Kidney (tissue), 14 donors: ENCODE data around the gene VPS35. TPM values are rescaled to one million over a fixed set of nuclear protein-coding genes. Genes with fewer than 3 reads are reported as not detected.
"Not testable (repeated sequence)": the region's sequence is repeated elsewhere in the genome, so short reads cannot be mapped to it uniquely, and the experiment has no call there.

Source experiments
- DNase-seq, 5 donors: peaks; one replicate each; pipeline ENCODE4 v3.0.0-alpha.2; 2013 to 2020
- FAIRE-seq: peaks from 2 replicates; lab custom pipeline; 2012; peaks lifted over from hg19 to GRCh38; lab: Jason Lieb, UNC
- H3K27ac ChIP-seq, 2 donors: one replicate each; pipeline ENCODE4 v1.7.0; 2013; ENCODE audit warnings: low read depth in 2 of 2, low read length in 2 of 2, inconsistent platforms in 1 of 2
- H3K27me3 ChIP-seq: one replicate; pipeline ENCODE4 v1.7.1; 2013; ENCODE audit warnings: low read length, inconsistent platforms; ENCODE audit not compliant: control insufficient read depth, insufficient read depth
- H3K36me3 ChIP-seq, 3 donors: one replicate each; pipeline versions ENCODE4 v1.7.0 to v1.7.1; 2013; ENCODE audit warnings: low read length in 3 of 3, control low read depth in 1 of 3, inconsistent platforms in 1 of 3; ENCODE audit not compliant: insufficient read depth in 3 of 3, control insufficient read depth in 2 of 3
- H3K4me1 ChIP-seq, 3 donors: one replicate each; pipeline versions ENCODE4 v1.7.0 to v1.7.1; 2013; ENCODE audit warnings: low read length in 3 of 3, inconsistent platforms in 1 of 3, low read depth in 1 of 3; ENCODE audit not compliant: control insufficient read depth in 2 of 3, insufficient read depth in 2 of 3
- H3K4me3 ChIP-seq, 3 donors: one replicate each; pipeline versions ENCODE4 v1.7.0 to v1.8.1; 2013; ENCODE audit warnings: low read length in 3 of 3, control low read depth in 1 of 3, inconsistent platforms in 1 of 3
- H3K9ac ChIP-seq, 3 donors: one replicate each; pipeline versions ENCODE4 v1.7.0 to v1.7.1; 2013; ENCODE audit warnings: low read length in 3 of 3, control low read depth in 1 of 3, inconsistent platforms in 1 of 3
- H3K9me3 ChIP-seq, 3 donors: one replicate each; pipeline versions ENCODE4 v1.7.0 to v1.7.1; 2013; ENCODE audit warnings: low read length in 3 of 3, control low read depth in 1 of 3, inconsistent platforms in 1 of 3; ENCODE audit not compliant: control insufficient read depth in 2 of 3, insufficient read depth in 1 of 3
- CTCF ChIP-seq: IDR thresholded peaks from 3 replicates; pipeline ENCODE4 v1.5.1; 2012; ENCODE audit warnings: mild to moderate bottlenecking, moderate library complexity, borderline replicate concordance; ENCODE audit not compliant: insufficient read depth; ENCODE audit errors: extremely low read depth
- intact Hi-C: fragments of 100-400 bp; cut with DNase I; formaldehyde crosslinking; loops from one replicate; pipeline ENCODE4 v1.11.1; 2022
- polyA plus RNA-seq: library from polyadenylated mRNA; stranded (reverse); fragments of 350-450 nt; fragmentation: Illumina TruSeq; extraction: RNeasy Lipid Tissue Mini Kit (QIAGEN cat#74804); gene quantifications from one replicate; pipeline ENCODE4 v1.2.3, GENCODE V29; 2014; ENCODE audit warnings: low read depth, low replicate concordance; ENCODE audit not compliant: insufficient read depth
- total RNA-seq: library from RNA; stranded (reverse); fragmentation: NEBNext Ultra II Directional; extraction: Animal tissue kit (Norgen Biotek cat#: 25700); gene quantifications from one replicate; pipeline ENCODE4 v1.2.1, GENCODE V29; 2021
- donor health status: control.
- donor health status: control.
- donor health status: control.
- donor health status: control.
- donor health status: control.
- donor health status: DM: yes; HTN: yes; CAD: no.
- donor health status: Normal renal cell carcinoma (clear cell type).

VPS35 gene
- total and polyA plus RNA-seq, 2 donors from 2014 or later = 31.8 to 96.7 TPM

- no peaks in the 10 kb centered on the region for H3K4me1 ChIP-seq
- no peak for FAIRE-seq
- TF ChIP-seq CTCF = no peak
Measured at GRCh38 chr16:46627746-46628145, 61.2 kb downstream of the VPS35 start.

GRCh38 chr16:46626681-46627080 lies 62.3 kb downstream of the VPS35 start:
- DNase-seq, H3K4me3 ChIP-seq, H3K4me1 ChIP-seq, H3K27ac ChIP-seq, intact Hi-C loops, H3K27me3 ChIP-seq, H3K9me3 ChIP-seq, H3K9ac ChIP-seq, H3K36me3 ChIP-seq, FAIRE-seq: not testable (repeated sequence)

More at GRCh38 chr16:46627746-46628145, 61.2 kb downstream of the VPS35 start:
- Histone ChIP-seq H3K27me3 (no peaks in the 10 kb centered on the region), H3K4me3 (no peak overlapping the region), H3K36me3 (no peaks in the 10 kb centered on the region), H3K27ac (no peak overlapping the region), H3K9ac (no peak overlapping the region), H3K9me3 (no peaks in the 10 kb centered on the region)
- DNase-seq = peak in 1 of 5 donors; percentile 1
- intact Hi-C loops = no loop called here

GRCh38 chr16:46624862-46625261 lies 64.1 kb downstream of the VPS35 start:
- intact Hi-C loops, H3K4me3 ChIP-seq, H3K36me3 ChIP-seq, FAIRE-seq, H3K27ac ChIP-seq, H3K9ac ChIP-seq, DNase-seq, H3K9me3 ChIP-seq, H3K4me1 ChIP-seq, H3K27me3 ChIP-seq: not testable (repeated sequence)

GRCh38 chr16:46623707-46624106 lies 65.3 kb downstream of the VPS35 start:
- FAIRE-seq, H3K36me3 ChIP-seq, intact Hi-C loops: not testable (repeated sequence)

GRCh38 chr16:46623246-46623645 lies 65.7 kb downstream of the VPS35 start:
- H3K36me3 ChIP-seq, intact Hi-C loops, H3K27me3 ChIP-seq, H3K9ac ChIP-seq, H3K4me3 ChIP-seq, FAIRE-seq, H3K4me1 ChIP-seq, DNase-seq, H3K27ac ChIP-seq, H3K9me3 ChIP-seq: not testable (repeated sequence)

More at GRCh38 chr16:46623707-46624106, 65.3 kb downstream of the VPS35 start:
- not testable (repeated sequence) for H3K9ac ChIP-seq, H3K27me3 ChIP-seq, H3K4me1 ChIP-seq, H3K4me3 ChIP-seq, DNase-seq, H3K9me3 ChIP-seq, H3K27ac ChIP-seq
